Psoas muscle (tissue), 8 donors: ENCODE data around the gene GRID2. TPM values are rescaled to one million over a fixed set of nuclear protein-coding genes. Genes with fewer than 3 reads are reported as not detected.

ENCODE experiments used
- ATAC-seq, 4 donors: fragments of 200-7000 bp; cut with Tn5 transposase; one replicate each; pipeline ENCODE4 v1.9.1; 2020; ENCODE audit warnings: moderate library complexity in 3 of 4, mild to moderate bottlenecking in 2 of 4
- DNase-seq, 2 donors: peaks; one replicate each; pipeline ENCODE4 v3.0.0-alpha.2; 2020
- H3K27ac ChIP-seq: fragments of 200-600 bp; one replicate; pipeline ENCODE4 v1.8.0; 2022
- H3K27me3 ChIP-seq, 3 donors: fragments of 200-600 bp in 1 of 3; one replicate each; pipeline versions ENCODE4 v1.6.1 to v1.8.0; 2013 to 2022; ENCODE audit warnings: low read length in 2 of 3, mild to moderate bottlenecking in 2 of 3, moderate library complexity in 1 of 3; ENCODE audit not compliant: insufficient read depth in 3 of 3
- H3K36me3 ChIP-seq, 2 donors: fragments of 200-600 bp in 1 of 2; one replicate each; pipeline versions ENCODE4 v1.6.1 to v1.8.0; 2013 to 2022; ENCODE audit warnings: low read depth in 1 of 2, mild to moderate bottlenecking in 1 of 2, moderate library complexity in 1 of 2; ENCODE audit not compliant: insufficient read depth in 1 of 2
- H3K4me1 ChIP-seq: fragments of 200-600 bp; one replicate; pipeline ENCODE4 v1.8.0; 2022
- H3K4me3 ChIP-seq: fragments of 200-600 bp; one replicate; pipeline ENCODE4 v1.8.0; 2022; ENCODE audit warnings: mild to moderate bottlenecking
- H3K9me3 ChIP-seq: fragments of 200-600 bp; one replicate; pipeline ENCODE4 v1.8.0; 2022
- WGBS, 3 donors: extraction: QIAGEN DNeasy Blood & Tissue Kit; methylation state at CpG; one replicate each; pipeline versions ENCODE4 v1.1.6 to v1.1.7; 2013; 5-methylcytosine and 5-hydroxymethylcytosine counted together
- intact Hi-C, 2 donors: fragments of 100-400 bp; cut with DNase I; formaldehyde crosslinking; loops; one replicate each; pipeline versions ENCODE4 v1.11.0 to v1.14.2; 2022
- polyA plus RNA-seq, 3 donors: library from polyadenylated mRNA; stranded (reverse); fragments of 200-250 nt; gene quantifications; one replicate each; pipeline ENCODE4 v1.2.3, GENCODE V29; 2013
- total RNA-seq, 4 donors: library from RNA; stranded (reverse); fragmentation: NEBNext Ultra II Directional in 2 of 4; extraction: Animal tissue kit (Norgen Biotek cat#: 25700) in 2 of 4; gene quantifications; one replicate each; pipeline versions ENCODE4 v1.2.1 to v1.2.4, GENCODE V29; 2021 to 2023
- TF ChIP-seq, protein P1 (sequence below): fragments of 200-600 bp; IDR thresholded peaks from one replicate; pipeline ENCODE4 v1.8.0; 2022; ENCODE audit warnings: antibody characterized with exemption
- donor health status: healthy with polysubstance abuse.
- donor health status: DM: no; HTN: no; CAD: no; lungs with moderate emphysema.
- donor health status: Bipolar disorder and iron deficiency.
- donor health status: healthy.
- donor health status: DM: yes; HTN: yes; CAD: no.
- donor health status: DM: no; HTN: no; CAD: no.
- donor health status: DM: no; HTN: no; CAD: no.
- donor health status: DM: yes; HTN: yes; CAD: no.

Gene GRID2
- total and polyA plus RNA-seq, 7 donors: not detected

DNA sequence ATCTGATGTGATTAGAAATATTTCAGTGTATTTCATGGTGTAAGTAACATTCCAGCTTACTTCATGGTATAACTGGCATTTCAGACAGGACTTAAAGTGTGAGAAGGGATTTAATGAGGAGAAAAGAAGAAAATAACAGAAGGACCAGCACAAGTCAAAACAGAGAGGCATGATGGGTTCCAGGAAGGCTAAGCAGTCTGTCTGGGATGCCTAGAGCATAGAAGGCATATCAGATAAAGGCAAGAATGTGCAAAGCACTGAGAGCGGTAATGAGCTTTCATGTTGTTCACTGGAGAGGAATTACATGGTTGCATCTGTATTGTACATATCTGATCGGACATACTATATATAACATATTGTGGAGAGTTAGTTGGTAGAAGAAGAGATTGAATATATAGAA is 54.2 kb downstream of the GRID2 start:
- TF ChIP-seq, protein P1, sequence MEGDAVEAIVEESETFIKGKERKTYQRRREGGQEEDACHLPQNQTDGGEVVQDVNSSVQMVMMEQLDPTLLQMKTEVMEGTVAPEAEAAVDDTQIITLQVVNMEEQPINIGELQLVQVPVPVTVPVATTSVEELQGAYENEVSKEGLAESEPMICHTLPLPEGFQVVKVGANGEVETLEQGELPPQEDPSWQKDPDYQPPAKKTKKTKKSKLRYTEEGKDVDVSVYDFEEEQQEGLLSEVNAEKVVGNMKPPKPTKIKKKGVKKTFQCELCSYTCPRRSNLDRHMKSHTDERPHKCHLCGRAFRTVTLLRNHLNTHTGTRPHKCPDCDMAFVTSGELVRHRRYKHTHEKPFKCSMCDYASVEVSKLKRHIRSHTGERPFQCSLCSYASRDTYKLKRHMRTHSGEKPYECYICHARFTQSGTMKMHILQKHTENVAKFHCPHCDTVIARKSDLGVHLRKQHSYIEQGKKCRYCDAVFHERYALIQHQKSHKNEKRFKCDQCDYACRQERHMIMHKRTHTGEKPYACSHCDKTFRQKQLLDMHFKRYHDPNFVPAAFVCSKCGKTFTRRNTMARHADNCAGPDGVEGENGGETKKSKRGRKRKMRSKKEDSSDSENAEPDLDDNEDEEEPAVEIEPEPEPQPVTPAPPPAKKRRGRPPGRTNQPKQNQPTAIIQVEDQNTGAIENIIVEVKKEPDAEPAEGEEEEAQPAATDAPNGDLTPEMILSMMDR: no peak
- Histone ChIP-seq H3K4me1 (no peaks in the 10 kb centered on the region), H3K27ac (no peak overlapping the region), H3K27me3 (no peaks in the 10 kb centered on the region), H3K9me3 (no peaks in the 10 kb centered on the region), H3K36me3 (no peaks in the 10 kb centered on the region), H3K4me3 (no peak overlapping the region)
- 61 to 68% (median 61%) methylated on average over 2 of the region's 2 CpGs for WGBS, 3 donors
- DNase-seq: no peak
- intact Hi-C loops: no loop called here
- ATAC-seq: no peak

DNA sequence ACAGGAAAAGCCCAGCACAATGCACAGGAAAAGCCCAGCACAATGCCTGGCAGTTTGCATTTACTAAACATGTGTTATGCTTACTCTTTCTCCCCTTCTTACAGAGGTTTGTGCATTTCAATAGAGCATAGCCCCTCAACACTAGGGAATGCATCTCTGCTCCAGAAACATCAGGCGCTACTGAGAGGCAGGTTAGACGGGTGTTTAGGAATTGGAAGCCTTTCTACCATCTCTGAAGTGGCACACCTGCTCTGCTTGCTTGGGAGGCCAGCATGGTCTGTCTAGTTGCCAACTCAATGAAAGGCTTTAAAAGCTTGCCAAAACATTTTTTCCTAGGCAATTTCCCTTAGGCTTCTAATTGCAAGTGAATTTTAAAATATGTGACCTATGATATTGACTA is 55.7 kb downstream of the GRID2 start:
- DNase-seq (no peak), ATAC-seq (no peak)
- intact Hi-C loops: no loop called here
- Histone ChIP-seq H3K4me1 (no peaks in the 10 kb centered on the region), H3K4me3 (no peak overlapping the region), H3K36me3 (no peaks in the 10 kb centered on the region), H3K9me3 (no peaks in the 10 kb centered on the region), H3K27ac (no peak overlapping the region), H3K27me3 (no peaks in the 10 kb centered on the region)
- 18 to 33% (median 32%) methylated on average over 2 of the region's 2 CpGs for WGBS, 3 donors
- TF ChIP-seq, protein P1: no peak

DNA sequence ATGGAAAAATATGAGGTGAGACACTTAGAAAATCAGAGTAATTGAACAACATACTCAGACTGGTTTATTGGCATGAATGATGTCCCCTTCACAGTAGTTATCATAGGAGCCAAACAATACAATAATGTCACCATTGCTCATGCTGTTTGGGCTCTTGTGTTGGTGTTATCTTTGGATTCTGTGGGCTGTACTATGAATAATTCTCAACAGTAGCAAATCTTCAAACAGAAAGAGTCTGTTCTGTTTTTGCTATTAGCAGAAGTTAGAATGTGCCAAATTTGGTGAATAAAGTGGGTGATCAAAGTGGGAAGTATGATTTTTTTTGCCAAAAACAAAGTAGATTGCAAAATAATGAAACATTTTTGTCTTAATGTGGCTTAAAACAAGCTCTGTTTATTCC is 58.3 kb downstream of the GRID2 start:
- TF ChIP-seq, protein P1: no peak
- ATAC-seq: no peak
- H3K9me3 ChIP-seq: no peaks in the 10 kb centered on the region

DNA sequence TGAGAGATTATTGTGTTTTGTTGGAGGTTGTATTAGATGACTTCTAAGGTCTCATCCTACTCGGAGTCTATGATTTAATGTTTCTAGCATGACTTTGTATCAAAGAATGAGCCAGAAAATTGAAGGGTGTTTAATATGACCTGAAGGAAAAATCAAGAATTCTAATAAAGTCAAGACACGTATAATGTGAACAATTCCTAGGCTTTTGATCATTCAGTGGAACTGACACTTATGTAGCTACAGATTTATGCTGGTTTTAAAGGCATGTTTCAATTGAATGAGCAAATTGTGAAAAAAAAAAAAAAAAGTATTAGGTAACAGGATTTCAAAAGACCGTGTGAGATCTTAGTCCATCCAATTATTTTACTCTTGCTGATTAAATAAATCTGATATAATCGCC is 64.9 kb downstream of the GRID2 start:
- WGBS, 3 donors: 49 to 57% (median 54%) methylated on average over 4 of the region's 4 CpGs
- Histone ChIP-seq H3K27me3 (no peaks in the 10 kb centered on the region), H3K4me3 (no peak overlapping the region), H3K27ac (no peak overlapping the region), H3K36me3 (no peaks in the 10 kb centered on the region), H3K9me3 (no peaks in the 10 kb centered on the region), H3K4me1 (no peaks in the 10 kb centered on the region)
- TF ChIP-seq, protein P1: no peak
- DNase-seq (no peak), ATAC-seq (no peak)
- intact Hi-C loops: no loop called here

More for the DNA sequence above, 58.3 kb downstream of the GRID2 start:
- Histone ChIP-seq H3K4me3 (no peak overlapping the region), H3K27ac (no peak overlapping the region), H3K36me3 (no peaks in the 10 kb centered on the region), H3K27me3 (no peaks in the 10 kb centered on the region), H3K4me1 (no peaks in the 10 kb centered on the region)
- no peak for DNase-seq
- intact Hi-C loops: no loop called here

DNA sequence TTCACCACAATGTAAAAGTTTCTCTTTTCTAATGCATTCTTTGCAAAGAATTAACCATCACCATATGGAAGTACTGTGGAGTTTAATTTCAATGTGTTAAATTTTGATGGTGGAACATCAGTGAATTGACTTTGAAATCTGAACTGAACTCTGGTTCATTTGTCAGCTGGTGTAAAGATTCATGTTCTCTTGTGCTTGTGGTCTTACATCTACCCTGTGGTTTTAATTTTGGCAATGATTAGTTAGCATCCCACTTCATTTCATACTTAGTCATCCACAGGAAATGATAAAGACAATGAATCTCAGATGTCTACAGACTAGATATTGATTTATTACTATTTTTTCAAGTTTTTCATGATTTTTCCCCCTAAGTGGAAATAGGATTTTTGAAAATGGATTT is 77.8 kb downstream of the GRID2 start:
- TF ChIP-seq, protein P1: no peak
- no peak for ATAC-seq
- no peaks in the 10 kb centered on the region for H3K4me1 ChIP-seq
- no peak overlapping the region for H3K27ac ChIP-seq
- no peaks in the 10 kb centered on the region for H3K36me3 ChIP-seq
- intact Hi-C loops: no loop called here
- no peaks in the 10 kb centered on the region for H3K27me3 ChIP-seq
- no peak overlapping the region for H3K4me3 ChIP-seq
- H3K9me3 ChIP-seq: no peaks in the 10 kb centered on the region
- DNase-seq: no peak
